Transverse colon (tissue), 3 donors: ENCODE results near the gene TP53TG5.

Experiments
- POLR2A ChIP-seq: fragments of 450-650 bp; IDR thresholded peaks from one replicate; pipeline ENCODE4 v1.6.1; 2016; ENCODE audit warnings: antibody characterized with exemption, mild to moderate bottlenecking, moderate library complexity
- TF ChIP-seq, protein P1 (sequence below), 5 experiments: fragments of 200-600 bp in 3 of 5; fragments of 450-650 bp in 2 of 5; sonication (generic) in 3 of 5; IDR thresholded peaks; 1 replicate in 2 of 5; 2 replicates in 3 of 5; pipeline ENCODE4 v1.5.1; 2016 to 2017; ENCODE audit warnings: antibody characterized with exemption in 5 of 5, inconsistent platforms in 3 of 5, mild to moderate bottlenecking in 2 of 5, moderate library complexity in 1 of 5

DNA sequence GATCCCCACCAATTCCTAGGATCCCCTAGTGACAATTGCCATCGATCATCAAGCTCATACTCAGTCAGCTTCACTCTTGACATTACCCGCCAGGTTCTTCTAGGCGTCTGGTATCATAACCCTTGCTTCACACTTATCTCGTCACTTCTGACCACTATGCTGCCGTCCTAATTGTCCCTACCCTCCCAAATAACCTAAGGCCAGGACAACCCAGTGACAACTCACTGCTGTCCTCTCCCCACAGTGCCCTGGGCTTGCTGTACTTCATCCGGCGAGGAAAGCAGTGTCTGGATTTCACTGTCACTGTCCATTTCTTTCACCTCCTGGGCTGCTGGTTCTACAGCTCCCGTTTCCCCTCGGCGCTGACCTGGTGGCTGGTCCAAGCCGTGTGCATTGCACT lies 11.5 kb downstream of the TP53TG5 start:
- TF ChIP-seq, protein P1, sequence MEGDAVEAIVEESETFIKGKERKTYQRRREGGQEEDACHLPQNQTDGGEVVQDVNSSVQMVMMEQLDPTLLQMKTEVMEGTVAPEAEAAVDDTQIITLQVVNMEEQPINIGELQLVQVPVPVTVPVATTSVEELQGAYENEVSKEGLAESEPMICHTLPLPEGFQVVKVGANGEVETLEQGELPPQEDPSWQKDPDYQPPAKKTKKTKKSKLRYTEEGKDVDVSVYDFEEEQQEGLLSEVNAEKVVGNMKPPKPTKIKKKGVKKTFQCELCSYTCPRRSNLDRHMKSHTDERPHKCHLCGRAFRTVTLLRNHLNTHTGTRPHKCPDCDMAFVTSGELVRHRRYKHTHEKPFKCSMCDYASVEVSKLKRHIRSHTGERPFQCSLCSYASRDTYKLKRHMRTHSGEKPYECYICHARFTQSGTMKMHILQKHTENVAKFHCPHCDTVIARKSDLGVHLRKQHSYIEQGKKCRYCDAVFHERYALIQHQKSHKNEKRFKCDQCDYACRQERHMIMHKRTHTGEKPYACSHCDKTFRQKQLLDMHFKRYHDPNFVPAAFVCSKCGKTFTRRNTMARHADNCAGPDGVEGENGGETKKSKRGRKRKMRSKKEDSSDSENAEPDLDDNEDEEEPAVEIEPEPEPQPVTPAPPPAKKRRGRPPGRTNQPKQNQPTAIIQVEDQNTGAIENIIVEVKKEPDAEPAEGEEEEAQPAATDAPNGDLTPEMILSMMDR (IDR thresholded peaks at IDR 0.05): no peak
- no peak for TF ChIP-seq POLR2A
